Endothelial cell (in vitro differentiated cells): ENCODE results near the gene LARP4B. TPM values are rescaled to one million over a fixed set of nuclear protein-coding genes. Genes with fewer than 3 reads are reported as not detected.
A peak's percentile ranks its signal among the peaks of the same experiment; 100 is the strongest.

Source experiments
- DNase-seq: peaks from one replicate; pipeline ENCODE4 v3.0.0; 2021; ENCODE audit warnings: low spot score
- H3K27ac Mint-ChIP-seq: one replicate; pipeline ENCODE4 v1.8.0; 2021; ENCODE audit warnings: mixed read lengths, inconsistent platforms; ENCODE audit not compliant: unreplicated experiment
- H3K27me3 Mint-ChIP-seq: one replicate; pipeline ENCODE4 v1.8.0; 2021; ENCODE audit warnings: mild to moderate bottlenecking, moderate library complexity, mixed read lengths, inconsistent platforms; ENCODE audit not compliant: unreplicated experiment
- H3K36me3 Mint-ChIP-seq: one replicate; pipeline ENCODE4 v1.8.0; 2021; ENCODE audit warnings: mild to moderate bottlenecking, low read depth, mixed read lengths, inconsistent platforms; ENCODE audit not compliant: unreplicated experiment
- H3K4me1 Mint-ChIP-seq: one replicate; pipeline ENCODE4 v1.8.0; 2021; ENCODE audit warnings: mild to moderate bottlenecking, mixed read lengths, inconsistent platforms; ENCODE audit not compliant: unreplicated experiment
- H3K4me3 Mint-ChIP-seq: one replicate; pipeline ENCODE4 v1.8.0; 2021; ENCODE audit warnings: mild to moderate bottlenecking, mixed read lengths, inconsistent platforms; ENCODE audit not compliant: unreplicated experiment
- H3K9me3 Mint-ChIP-seq: one replicate; pipeline ENCODE4 v1.8.0; 2021; ENCODE audit warnings: mixed read lengths, inconsistent platforms; ENCODE audit not compliant: unreplicated experiment
- total RNA-seq: library from RNA; stranded (reverse); fragmentation: NEBNext Ultra II Directional; extraction: Animal tissue kit (Norgen Biotek cat#: 25700); gene quantifications from one replicate; pipeline ENCODE4 v1.2.1, GENCODE V29; 2021; ENCODE audit not compliant: unreplicated experiment
- TF ChIP-seq, protein P1 (sequence below): fragments of 200-600 bp; sonication (generic); IDR thresholded peaks from one replicate; pipeline ENCODE4 v1.5.0; 2021; ENCODE audit warnings: antibody characterized with exemption; ENCODE audit not compliant: unreplicated experiment

Gene LARP4B
- total RNA-seq, 1 donor from 2014 or later: 91.8 TPM

DNA sequence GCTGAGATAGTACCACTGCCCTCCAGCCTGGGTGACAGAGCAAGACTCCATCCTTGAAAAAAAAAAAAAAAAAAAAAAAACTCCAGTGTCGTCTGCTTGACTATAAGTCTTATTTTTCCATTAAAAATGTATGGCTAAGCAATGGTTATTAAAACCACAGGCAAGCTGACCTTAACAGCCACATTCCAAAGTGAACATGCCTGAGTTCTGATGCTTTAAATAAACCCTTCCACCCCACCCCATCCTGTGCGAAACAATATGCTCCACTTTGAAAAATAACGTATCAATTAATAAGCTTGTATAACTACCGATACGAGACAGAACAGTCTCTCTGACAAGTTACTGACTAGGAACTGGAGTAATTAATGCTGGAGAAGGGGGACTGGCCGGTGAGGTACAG lies 63.7 kb downstream of the LARP4B start:
- Mint-ChIP-seq H3K27me3 (peaks cover 3% of the 10 kb centered on the region), H3K9me3 (no peaks in the 10 kb centered on the region), H3K4me1 (peaks cover 23% of the 10 kb centered on the region), H3K27ac (no peak overlapping the region), H3K4me3 (no peak overlapping the region), H3K36me3 (peaks cover 49% of the 10 kb centered on the region)
- TF ChIP-seq, protein P1, sequence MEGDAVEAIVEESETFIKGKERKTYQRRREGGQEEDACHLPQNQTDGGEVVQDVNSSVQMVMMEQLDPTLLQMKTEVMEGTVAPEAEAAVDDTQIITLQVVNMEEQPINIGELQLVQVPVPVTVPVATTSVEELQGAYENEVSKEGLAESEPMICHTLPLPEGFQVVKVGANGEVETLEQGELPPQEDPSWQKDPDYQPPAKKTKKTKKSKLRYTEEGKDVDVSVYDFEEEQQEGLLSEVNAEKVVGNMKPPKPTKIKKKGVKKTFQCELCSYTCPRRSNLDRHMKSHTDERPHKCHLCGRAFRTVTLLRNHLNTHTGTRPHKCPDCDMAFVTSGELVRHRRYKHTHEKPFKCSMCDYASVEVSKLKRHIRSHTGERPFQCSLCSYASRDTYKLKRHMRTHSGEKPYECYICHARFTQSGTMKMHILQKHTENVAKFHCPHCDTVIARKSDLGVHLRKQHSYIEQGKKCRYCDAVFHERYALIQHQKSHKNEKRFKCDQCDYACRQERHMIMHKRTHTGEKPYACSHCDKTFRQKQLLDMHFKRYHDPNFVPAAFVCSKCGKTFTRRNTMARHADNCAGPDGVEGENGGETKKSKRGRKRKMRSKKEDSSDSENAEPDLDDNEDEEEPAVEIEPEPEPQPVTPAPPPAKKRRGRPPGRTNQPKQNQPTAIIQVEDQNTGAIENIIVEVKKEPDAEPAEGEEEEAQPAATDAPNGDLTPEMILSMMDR: no peak
- DNase-seq: no peak

DNA sequence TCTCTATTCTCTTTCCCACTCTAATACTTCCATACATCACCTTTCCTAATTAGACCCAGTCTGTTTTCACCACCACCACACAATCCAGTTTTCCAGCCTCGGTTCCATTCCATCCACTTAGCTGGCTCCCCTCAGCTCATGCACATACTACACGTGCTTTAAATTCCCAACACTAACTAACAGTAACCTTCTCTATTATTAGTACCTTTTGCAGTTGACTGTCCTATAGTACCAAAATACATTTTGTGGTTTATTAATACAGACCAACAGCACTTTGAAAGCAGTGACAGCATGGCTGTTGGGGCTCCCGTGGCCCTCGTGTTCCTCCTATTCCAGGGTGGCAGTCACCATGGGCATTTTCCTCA lies 64.9 kb downstream of the LARP4B start:
- Mint-ChIP-seq H3K4me1 (peaks cover 22% of the 10 kb centered on the region), H3K9me3 (no peaks in the 10 kb centered on the region), H3K27ac (no peak overlapping the region), H3K36me3 (peaks cover 48% of the 10 kb centered on the region), H3K27me3 (peaks cover 3% of the 10 kb centered on the region), H3K4me3 (no peak overlapping the region)
- TF ChIP-seq, protein P1: no peak
- DNase-seq: no peak

DNA sequence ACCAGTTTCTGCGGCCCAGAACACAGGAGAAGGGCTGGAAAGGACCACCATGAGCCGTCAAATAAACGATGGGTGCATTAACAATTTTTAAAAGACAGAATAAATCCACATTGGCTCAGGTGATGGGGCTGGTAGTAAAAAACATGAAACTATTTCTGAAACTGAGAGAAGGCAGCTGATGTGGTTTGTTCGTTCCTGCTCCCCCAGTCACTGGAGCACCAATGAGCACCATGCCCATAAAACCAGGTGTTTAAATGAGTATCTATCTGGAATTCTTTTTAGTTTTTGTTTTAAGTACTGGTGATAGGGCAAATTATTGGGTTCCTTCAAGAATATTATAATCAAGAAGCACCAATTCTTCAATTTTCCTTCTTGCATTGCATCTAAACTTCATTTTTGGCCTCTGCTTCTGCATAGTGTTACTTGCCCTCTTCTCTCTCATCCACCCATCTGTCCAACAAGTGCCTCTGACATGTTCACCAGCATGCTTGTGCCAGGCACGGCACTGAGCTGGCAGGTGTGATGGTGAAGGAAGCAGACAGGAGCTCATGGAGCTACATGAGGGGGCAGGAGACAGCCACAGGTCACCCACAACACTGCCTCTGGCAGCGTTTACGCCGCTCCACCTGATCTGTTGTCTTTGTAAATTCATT lies 65.5 kb downstream of the LARP4B start:
- H3K4me1 Mint-ChIP-seq: peaks cover 17% of the 10 kb centered on the region
- peaks cover 3% of the 10 kb centered on the region for H3K27me3 Mint-ChIP-seq
- H3K9me3 Mint-ChIP-seq: no peaks in the 10 kb centered on the region
- H3K27ac Mint-ChIP-seq: no peak overlapping the region
- TF ChIP-seq, protein P1: no peak
- H3K4me3 Mint-ChIP-seq: no peak overlapping the region
- H3K36me3 Mint-ChIP-seq: peaks cover 50% of the 10 kb centered on the region
- DNase-seq: no peak

DNA sequence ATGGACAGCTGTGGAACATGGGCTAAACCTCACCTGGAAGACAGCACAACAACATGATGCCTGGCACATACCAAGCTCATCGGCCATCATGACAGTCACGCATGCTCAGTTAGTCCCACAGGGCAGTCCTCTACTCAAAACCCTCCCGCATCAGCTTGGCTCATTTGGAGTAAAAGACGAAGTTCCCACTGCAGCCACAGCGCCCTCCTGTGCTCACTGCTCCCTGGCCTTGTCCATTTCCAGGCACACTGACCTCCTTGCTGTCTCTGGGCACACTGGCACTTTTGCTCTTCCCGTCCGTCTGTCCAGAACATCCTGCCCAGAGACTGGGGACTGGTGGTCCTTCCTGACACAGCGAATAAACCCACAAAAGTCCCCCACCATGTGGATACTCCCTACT lies 66.2 kb downstream of the LARP4B start:
- H3K4me3 Mint-ChIP-seq: peak overlapping the region; percentile 22
- peaks cover 16% of the 10 kb centered on the region for H3K4me1 Mint-ChIP-seq
- DNase-seq: no peak
- peak overlapping the region; percentile 32 for H3K27ac Mint-ChIP-seq
- no peaks in the 10 kb centered on the region for H3K9me3 Mint-ChIP-seq
- peaks cover 3% of the 10 kb centered on the region for H3K27me3 Mint-ChIP-seq
- TF ChIP-seq, protein P1: no peak
- H3K36me3 Mint-ChIP-seq: peaks cover 49% of the 10 kb centered on the region

DNA sequence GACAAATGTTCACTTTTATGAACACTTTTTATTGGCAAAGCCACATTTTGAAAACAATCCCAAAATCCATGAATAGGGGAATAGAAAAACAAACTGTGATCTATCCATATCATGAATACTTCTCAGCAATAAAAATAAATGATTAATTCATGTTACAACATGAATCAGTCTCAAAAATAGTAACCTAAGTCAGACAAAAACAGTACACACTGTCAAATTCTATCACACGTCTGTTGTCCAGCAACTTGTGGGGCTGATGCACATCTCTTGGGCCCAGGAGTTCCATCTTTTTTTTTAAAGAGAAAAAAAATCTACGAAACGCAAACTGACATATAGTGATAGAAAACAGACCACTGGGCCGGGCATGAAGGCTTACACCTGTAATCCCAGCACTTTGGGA lies 71.0 kb downstream of the LARP4B start:
- Mint-ChIP-seq H3K36me3 (peaks cover 54% of the 10 kb centered on the region), H3K4me1 (peaks cover 15% of the 10 kb centered on the region)

More for the DNA sequence above, 71.0 kb downstream of the LARP4B start:
- H3K4me3 Mint-ChIP-seq: no peak overlapping the region
- TF ChIP-seq, protein P1: no peak
- H3K27me3 Mint-ChIP-seq: peaks cover 6% of the 10 kb centered on the region
- H3K9me3 Mint-ChIP-seq: no peaks in the 10 kb centered on the region
- no peak for DNase-seq
- H3K27ac Mint-ChIP-seq: no peak overlapping the region
